GM21529 (cell line): ENCODE measurements around the gene ALDH1A1.
"Not testable (repeated sequence)": the region's sequence is repeated elsewhere in the genome, so short reads cannot be mapped to it uniquely, and the experiment has no call there.

Experiments used
- ATAC-seq: cut with Tn5 transposase; IDR thresholded peaks from one replicate; pipeline ENCODE4 v1.9.1; 2021; ENCODE audit not compliant: unreplicated experiment

Gene ALDH1A1

DNA sequence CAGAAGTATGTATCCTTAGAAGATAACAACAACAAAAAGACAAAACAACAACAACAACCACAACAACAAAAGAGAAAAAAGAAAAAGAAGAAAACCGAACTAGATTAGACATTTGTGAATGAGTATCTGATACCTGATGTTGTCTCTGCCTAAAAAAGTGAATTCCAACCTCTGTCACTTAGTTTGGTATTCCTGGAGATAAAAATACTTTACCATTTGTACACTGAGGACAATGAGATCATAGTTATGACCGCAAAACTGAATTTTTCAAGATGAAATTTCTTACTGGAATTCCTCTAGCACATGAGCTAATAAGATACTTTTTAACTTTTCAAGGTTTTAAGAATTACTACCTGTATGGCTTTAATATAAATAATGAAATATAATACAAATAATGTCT, 54.5 kb downstream of the ALDH1A1 start:
- no peak for ATAC-seq

DNA sequence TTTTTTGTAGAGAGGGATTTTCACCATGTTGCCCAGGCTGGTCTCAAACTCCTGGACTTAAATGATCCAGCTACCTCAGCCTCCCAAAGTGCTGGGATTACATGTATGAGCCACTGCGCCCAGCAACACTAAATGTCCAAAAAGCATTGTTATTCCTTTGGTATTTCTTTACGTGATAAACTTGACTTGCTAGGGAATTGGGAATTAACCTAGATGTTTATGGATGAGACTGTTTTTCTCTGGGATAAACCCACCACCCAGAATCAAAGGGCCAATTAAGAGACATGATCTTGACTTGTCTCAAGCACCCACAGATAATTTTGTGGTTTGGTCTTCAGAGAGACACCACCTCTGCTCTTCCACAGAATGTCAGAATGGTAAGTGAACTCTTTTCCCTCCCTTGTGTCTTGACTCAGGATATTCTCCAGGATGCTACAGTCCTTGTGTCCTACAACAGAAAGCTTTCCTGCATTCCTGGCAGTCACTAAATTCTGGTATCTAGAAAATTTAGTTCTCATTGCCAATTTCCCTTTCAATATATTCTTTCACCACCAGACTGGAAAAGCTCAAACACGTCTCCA, 55.7 kb downstream of the ALDH1A1 start:
- no peak for ATAC-seq

DNA sequence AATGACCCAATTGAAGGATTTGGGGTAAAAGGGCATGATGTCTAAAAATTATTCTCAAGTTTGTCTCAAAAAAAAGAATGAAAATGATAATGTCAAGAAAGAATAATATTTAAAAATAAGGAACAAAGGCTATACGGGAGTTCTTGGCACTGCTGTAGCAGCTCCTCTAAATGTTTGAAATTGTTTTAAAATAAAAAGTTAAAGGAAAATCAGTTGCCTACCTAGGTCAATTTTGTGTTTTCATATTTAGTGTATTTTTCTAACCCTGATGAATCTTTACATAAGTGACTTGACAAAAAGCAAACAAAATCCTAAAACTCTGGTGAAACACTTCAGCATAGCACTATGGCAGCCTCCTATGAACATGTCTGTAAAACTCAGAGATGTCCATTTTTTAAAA, 56.4 kb downstream of the ALDH1A1 start:
- no peak for ATAC-seq

DNA sequence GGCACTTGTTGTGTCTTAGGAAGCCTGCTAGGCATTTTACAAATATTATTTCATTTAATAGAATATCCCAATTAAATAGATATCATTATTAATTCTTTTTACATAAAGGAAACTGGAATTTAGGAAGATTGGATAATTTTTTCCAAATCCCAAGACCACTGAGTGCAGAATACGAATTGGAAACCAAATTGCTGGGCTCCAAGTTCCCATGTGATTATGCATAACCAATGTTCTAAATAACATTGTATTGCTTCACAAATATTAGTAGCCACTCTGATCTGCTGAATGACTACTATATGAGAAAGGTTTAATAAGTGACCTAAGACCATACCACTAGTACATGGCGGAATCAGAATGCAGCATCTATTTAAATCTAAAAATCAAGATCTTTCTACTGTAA, 57.7 kb downstream of the ALDH1A1 start:
- no peak for ATAC-seq

DNA sequence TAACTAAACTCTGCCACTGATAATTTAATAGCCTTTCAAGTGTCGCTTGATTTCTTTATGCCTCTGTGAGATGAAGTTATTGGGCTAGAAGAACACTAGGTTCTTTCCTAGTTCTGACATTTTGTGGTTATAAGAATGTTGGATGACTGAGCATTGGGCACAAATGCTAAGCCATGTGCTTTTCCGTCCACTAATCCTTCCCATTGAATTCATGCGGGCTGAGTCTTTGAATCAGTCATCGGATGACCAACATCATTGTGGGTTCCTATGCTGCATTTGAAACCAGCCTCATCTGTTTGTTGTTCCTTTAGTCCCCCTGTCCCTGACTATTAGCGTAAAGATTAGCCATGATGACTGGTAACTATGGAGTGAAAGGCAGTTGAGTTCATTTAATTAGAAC, 58.5 kb downstream of the ALDH1A1 start:
- no peak for ATAC-seq

DNA sequence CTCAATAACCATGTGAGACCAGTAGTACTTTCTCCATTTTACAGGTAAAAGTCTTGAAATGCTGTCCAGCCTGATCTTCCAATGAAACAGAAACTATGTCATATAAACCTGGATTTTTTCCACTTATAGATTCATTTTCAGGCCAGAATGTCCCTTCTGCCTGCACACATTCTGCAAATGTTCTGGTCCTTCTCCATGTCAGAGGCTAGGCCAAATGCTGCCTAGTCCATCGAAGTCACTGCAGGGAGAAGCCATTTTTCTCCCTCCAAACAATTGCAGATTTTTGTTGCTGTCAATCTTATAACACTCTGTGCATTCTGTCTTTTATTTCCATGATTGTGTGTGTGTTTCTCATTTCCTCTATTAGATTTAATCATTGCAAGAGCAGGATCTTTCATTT, 59.4 kb downstream of the ALDH1A1 start:
- ATAC-seq = no peak

DNA sequence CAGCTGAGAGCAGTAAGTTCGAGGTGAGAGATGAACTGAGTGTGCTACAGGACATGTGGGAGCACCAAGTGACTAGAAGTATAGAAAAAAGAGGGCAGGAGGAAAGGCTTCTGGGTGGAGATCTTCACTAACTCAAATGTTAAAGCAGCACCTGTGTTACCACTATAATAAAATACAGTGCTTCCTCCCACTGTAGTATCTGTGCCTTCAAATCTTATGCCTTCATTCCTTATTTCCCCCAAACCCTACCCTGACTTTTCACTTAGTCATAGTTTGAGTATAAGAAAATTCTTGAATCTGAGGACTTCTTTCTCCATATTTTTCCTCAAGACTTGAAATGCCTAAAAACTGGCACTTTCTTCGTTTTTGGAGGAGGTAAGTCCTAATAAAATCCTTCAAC, 61.8 kb downstream of the ALDH1A1 start:
- no peak for ATAC-seq

DNA sequence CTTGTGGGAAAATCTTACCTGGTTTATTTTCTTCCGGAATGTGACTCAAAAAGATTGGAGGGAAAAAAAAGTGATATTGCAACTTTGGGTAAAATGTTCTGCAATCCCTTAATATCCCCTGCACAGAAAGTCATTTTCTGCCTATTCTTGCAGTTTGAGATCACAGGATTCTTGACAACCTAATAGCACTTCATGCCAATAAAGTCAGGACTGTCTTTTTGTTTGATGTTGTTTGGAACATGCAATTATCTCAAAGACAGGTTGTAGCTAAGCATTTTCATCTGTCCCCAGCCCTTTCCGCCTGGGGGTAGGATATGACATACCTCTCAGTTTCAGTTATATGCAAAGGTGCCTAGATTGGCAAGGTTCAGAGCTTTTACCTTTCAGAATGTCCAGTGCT, 63.9 kb downstream of the ALDH1A1 start:
- ATAC-seq = no peak

DNA sequence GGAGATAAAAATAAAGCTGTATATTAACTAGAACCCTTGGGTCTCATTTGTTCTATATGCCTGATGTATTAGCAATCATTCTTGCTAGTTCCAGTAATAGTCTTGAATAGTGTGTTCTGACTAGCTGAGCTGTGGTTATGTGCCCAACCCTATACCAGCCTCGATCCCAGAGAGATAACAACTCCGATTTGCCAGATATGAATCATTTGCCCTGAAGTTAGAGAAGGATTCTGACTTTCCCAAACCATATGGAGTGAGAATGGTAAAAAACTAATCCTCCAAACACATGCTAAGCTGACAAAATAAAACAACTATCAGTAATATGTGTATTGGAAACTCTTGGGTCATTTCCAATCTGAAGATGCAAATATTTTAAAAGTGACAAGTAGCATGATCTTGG, 64.8 kb downstream of the ALDH1A1 start:
- no peak for ATAC-seq

DNA sequence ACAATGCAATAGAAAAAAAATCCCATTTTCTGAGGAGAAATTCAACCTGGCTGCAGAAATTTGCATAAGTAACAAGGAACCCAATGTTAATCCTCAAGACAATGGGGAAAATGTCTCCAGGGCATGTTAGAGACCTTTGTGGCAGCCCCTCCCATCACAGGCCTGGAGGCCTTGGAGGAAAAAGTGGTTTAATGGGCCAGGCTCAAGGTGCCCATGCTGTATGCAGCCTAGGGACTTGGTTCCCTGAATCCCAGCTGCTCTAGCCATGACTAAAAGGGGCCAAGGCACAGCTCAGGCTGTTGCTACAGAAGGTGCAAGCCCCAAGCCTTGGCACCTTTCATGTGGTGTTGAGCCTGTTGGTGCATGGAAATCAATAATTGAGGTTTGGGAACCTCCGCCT, 66.5 kb downstream of the ALDH1A1 start:
- ATAC-seq = no peak

DNA sequence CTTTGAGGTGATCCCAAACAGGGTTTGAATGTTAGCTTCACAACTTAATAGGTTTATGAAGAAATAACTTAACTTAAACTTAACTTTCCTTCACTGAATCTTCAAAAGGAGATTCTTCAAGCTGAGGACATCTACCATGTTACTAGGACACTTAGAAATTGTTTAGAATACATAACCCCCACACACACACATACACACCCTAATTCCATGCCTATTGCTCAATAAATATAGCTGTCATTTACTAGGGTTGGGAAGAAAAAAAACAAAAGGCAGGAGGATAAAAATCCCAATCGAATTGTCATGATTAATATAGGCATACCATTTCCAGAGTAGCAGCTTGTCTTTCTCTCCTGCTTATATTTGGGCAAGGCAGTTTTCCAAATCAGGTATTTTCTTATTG, 68.3 kb downstream of the ALDH1A1 start:
- ATAC-seq = no peak

DNA sequence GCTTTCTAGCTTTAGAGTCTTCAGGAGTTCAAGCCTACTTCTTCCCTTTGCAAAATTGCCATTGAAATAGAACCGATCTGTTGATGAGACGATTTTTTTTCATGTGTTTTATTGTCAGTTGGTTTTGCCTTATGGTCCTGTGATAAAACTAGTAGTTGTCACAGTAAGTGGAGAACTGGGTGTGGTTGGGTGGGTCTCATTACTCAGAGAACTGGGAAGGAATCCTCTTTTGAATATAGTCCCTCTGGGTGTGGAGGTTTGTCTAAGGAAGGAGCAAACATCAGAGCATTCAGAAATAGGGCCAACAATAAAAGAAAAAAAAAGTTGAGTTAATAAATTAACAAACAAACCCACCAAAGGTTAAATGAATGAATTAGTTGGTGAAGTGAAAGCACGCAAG, 69.0 kb downstream of the ALDH1A1 start:
- no peak for ATAC-seq

DNA sequence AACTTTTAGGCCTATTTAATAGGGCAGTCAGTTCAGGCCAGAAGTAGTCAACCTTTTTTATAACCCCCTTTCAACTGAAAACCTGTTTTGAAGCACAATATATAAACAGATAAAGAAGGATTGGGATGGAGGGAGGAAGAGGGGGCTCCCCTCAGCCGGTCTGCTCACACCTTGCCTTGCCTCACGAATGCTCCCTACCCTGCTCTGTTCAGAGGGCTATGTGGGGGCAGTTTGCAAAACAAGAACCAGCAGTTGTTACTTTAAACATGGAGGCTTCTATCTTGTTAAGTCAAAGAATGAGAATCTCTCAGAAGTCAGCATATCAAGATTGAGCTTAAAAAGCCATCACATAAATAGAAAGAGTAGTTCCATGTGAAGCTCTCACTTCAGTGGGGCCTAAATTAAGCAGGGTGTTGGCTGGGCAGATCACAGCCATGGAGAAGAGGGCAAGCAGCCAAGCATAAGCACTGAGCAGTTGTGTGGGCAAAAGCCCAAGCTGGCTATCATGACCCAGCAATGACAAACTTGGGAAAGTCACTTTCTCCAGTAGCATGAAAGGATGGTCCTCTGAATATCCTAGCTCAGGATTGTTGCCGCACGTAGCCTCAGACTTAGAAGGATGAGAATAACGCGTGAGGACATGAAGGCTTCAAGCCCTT, 70.6 kb downstream of the ALDH1A1 start:
- ATAC-seq = no peak

DNA sequence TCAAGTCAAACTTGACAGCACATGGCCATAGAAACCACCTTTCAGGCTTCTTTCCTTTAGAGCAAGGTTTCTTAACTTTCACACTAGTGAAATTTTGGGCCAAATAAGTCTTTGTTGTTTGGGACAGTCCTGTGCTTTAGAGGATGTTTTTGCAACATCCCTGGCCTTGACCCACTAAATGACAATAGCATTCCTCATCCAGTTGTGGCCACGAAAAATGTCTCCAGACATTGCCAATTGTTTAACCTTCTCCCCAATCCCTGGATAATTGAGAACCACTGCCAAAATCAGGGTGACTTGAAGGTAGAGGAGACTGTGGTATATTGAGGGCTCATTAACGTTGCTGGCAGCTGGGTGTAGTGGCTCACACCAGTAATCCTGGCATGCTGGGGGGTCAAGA, 72.0 kb downstream of the ALDH1A1 start:
- no peak for ATAC-seq

DNA sequence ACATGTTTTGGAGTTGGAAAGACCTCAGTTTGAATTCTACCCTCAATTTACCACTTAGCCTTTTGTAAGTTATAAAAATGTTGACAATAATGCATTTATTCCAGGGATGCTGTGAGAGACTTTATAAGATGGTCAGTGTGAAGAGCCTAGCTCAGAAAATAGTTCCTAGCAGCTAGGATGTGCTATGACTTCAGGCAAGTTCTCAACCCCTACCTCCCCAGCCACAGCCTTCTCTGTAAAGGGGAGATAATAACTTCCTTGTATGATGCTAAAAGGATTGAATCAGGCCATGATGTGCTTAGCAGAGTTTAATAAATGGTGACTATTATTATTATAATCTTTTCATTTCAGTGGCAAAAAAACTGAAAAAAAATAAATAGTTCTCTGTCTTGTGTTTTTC, 77.6 kb downstream of the ALDH1A1 start:
- no peak for ATAC-seq

DNA sequence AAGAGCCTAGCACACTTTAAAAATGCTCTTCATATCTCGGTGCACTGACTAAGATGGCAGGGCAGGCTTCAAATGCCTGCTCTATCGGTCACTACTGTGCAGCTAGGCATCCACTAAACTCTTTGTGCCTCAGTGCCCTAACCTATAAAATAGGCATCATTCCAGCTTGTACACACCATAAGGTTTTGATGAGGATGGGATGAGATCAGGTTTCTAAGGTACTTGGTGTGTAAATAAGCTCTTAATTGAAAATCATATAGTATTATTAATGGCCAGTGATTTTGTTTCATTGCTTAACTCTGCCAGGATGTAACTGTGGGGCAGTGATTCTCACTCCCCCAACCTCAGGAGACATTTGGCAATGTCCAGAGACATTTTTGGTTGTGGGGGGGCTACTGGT, 78.5 kb downstream of the ALDH1A1 start:
- no peak for ATAC-seq

DNA sequence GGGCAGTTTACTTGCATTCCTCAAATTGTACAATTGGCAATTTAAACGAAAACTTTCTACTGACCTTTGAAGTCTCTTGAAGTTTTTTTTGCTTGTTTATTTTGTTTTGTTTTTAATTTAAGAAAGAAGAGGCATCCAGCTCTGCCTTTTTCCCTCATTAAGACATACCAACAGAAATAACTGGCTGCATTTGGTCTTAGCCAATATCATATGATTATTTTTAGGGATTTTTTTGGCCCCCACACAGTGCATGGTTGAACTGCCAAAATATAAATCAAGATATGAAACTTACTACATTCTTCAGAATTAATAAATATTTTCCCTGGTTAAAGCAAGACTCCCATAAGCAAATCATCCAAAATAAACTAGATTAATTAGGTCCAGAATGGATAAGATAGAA, 79.4 kb downstream of the ALDH1A1 start:
- no peak for ATAC-seq

DNA sequence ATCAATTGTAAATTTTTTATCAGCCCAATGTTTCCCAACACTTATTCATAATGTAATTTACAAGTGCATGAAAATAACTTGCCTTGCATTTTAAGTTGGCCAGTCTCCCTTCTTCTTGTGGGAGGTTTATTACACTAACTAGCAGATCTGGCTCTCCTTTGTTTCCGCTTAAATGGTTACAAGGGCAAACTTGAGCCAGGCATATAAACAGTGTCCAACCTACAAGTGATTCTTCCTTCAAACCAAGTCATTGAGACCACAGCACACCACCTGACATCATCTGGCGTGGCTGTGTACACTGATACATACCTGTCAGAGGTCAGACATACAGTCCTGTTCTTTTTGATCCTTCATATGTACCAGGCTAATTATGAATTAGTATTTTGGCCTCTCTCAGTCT, 80.1 kb downstream of the ALDH1A1 start:
- ATAC-seq = no peak

DNA sequence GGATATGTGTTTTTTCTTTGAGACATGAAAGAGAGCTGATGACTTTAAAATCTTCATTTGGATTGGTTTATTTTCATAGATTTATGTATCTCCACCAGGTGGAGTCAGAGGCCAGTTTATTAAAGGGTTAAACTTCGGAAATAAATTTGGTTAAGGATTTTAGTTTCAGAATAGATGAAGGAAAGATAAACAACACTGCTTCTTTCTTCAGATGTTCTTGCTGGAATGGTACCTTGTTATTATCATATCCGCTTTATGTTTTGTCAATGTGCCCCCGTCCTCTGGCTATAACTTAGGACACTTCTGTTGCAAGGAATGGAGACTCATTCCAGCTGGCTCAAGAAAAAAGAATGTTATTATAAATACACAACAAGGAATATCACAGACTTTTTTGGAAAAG, 81.2 kb downstream of the ALDH1A1 start:
- ATAC-seq = no peak

DNA sequence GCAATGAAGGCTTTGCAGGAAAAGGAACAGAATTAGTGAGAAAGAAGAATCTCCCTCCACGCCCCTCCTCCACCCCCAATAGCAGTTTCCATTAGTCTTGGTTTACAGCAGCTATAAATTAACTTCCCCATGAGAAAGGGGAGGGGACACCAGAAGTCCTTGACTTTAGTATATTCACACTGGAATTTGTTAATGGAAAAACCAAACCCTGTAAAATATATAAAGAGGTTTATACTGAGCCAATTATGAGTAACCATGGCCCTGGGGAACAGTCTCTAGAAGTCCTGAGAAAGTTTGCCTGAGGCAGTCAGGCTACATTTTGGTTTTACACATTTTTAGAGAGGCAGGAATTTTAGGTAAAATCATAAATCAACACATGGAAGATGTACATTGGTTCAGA, 88.5 kb downstream of the ALDH1A1 start:
- no peak for ATAC-seq

DNA sequence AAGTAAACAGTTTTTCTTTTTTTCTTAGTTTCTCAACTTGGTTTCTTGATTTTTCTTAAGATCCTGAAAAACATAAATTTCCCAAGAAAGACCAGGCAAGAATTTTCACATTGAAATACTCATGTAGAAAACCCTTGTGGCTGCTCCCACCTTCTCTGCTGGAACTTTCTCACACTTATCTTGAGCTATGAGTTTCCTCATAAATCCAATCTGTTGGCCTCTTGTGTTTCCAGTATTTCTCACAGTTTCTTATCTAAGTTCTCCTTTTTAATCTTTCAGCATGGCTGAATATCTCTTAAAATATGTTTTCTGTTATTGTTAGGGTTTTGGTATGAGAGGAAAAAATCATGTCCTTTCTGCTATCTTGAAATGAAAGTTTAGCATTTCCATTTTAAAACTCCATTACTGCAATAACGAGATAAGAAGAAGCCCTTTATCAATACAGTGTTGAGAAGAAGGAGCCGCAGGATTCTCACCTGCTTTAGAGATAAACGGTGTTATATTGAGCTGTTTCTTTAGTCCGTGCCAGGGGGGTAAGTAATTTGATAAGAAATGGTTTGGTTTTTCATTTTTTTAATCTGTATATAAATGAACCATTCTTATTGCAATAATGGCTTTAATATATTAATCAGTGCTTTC, 89.3 kb downstream of the ALDH1A1 start:
- no peak for ATAC-seq

DNA sequence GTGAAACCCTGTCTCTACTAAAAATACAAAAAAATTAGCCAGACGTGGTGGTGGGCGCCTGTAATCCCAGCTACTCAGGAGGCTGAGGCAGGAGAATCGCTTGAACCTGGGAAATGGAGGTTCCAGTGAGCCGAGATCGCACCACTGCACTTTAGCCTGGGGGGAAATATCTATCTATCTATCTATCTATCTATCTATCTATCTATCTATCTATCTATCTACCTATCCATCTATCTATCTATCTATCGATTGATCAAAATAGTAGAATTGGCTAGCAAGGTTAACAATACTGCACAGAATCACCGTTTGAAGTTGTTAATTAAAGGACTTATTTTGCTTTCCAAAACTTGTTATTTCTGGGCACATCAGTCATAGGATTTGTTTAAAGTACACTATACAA, 90.1 kb downstream of the ALDH1A1 start:
- ATAC-seq = not testable (repeated sequence)
